Natural killer cell (primary cell): ENCODE data around the gene PHACTR1. TPM values are rescaled to one million over a fixed set of nuclear protein-coding genes. Genes with fewer than 3 reads are reported as not detected.

Experiments
- ATAC-seq, 3 donors: fragments of 150-1000 bp in 2 of 3; fragments of 200-7000 bp in 1 of 3; cut with Tn5 transposase; 1 replicate in 1 of 3; 2 replicates in 2 of 3; pipeline ENCODE4 v1.10.0; 2021; ENCODE audit warnings: mild to moderate bottlenecking in 2 of 3, moderate library complexity in 2 of 3
- DNase-seq, 2 donors: peaks; one replicate each; pipeline versions ENCODE4 v3.0.0 to v3.0.0-alpha.2; 2013 to 2021; ENCODE audit warnings: mixed read lengths in 1 of 2
- H3K27ac ChIP-seq: one replicate; pipeline ENCODE4 v1.5.1; 2013; ENCODE audit warnings: mild to moderate bottlenecking, low read length
- H3K27me3 ChIP-seq: one replicate; pipeline ENCODE4 v1.6.1; 2013; ENCODE audit warnings: low read length; ENCODE audit not compliant: control insufficient read depth, insufficient read depth
- H3K36me3 ChIP-seq: one replicate; pipeline ENCODE4 v1.6.1; 2013; ENCODE audit warnings: low read length; ENCODE audit not compliant: control insufficient read depth, insufficient read depth
- H3K4me1 ChIP-seq: one replicate; pipeline ENCODE4 v1.6.1; 2013; ENCODE audit warnings: low read length; ENCODE audit not compliant: control insufficient read depth, insufficient read depth
- H3K4me3 ChIP-seq: one replicate; pipeline ENCODE4 v1.5.1; 2013; ENCODE audit warnings: low read length
- H3K9me3 ChIP-seq: one replicate; pipeline ENCODE4 v1.6.1; 2013; ENCODE audit warnings: low read length; ENCODE audit not compliant: control insufficient read depth, insufficient read depth
- H3K27ac Mint-ChIP-seq, 2 donors: one replicate each; pipeline ENCODE4 v1.8.0; 2022; ENCODE audit warnings: mild to moderate bottlenecking in 2 of 2, mixed read lengths in 2 of 2, moderate library complexity in 1 of 2
- H3K27me3 Mint-ChIP-seq, 2 donors: one replicate each; pipeline ENCODE4 v1.8.0; 2022; ENCODE audit warnings: low read depth in 2 of 2, mixed read lengths in 2 of 2
- H3K36me3 Mint-ChIP-seq: one replicate; pipeline ENCODE4 v1.8.0; 2022; ENCODE audit warnings: mixed read lengths
- H3K4me1 Mint-ChIP-seq, 2 donors: one replicate each; pipeline ENCODE4 v1.8.0; 2022; ENCODE audit warnings: mixed read lengths in 2 of 2
- H3K4me3 Mint-ChIP-seq: one replicate; pipeline ENCODE4 v1.8.0; 2022; ENCODE audit warnings: mild to moderate bottlenecking, moderate library complexity, mixed read lengths
- H3K9me3 Mint-ChIP-seq, 2 donors: one replicate each; pipeline ENCODE4 v1.8.0; 2022; ENCODE audit warnings: mixed read lengths in 2 of 2
- CTCF ChIP-seq: fragments of 200-600 bp; IDR thresholded peaks from one replicate; pipeline ENCODE4 v1.8.0; 2022; ENCODE audit warnings: antibody characterized with exemption
- WGBS: methylation state at CpG from one replicate; pipeline ENCODE4 v1.1.7; 2013; ENCODE audit warnings: missing lambda C conversion rate; ENCODE audit not compliant: insufficient coverage; 5-methylcytosine and 5-hydroxymethylcytosine counted together
- intact Hi-C: fragments of 100-400 bp; cut with micrococcal nuclease; formaldehyde crosslinking; loops from one replicate; pipeline ENCODE4 v1.14.2; 2022
- total RNA-seq, 4 donors: library from RNA; stranded (reverse); fragments of 120-200 nt in 1 of 4; gene quantifications; one replicate each; pipeline versions ENCODE4 v1.2.3 to v1.2.4, GENCODE V29; 2013 to 2022

PHACTR1 gene
- total RNA-seq, 3 donors from 2014 or later (not counting 1 experiment from before 2014, with no cell fraction given), result 5.2 to 19.0 (median 5.4) TPM

GRCh38 chr6:13212096-13212495 is 495.5 kb downstream of the PHACTR1 start:
- Histone ChIP-seq H3K4me1 (peaks cover 1% of the 10 kb centered on the region), H3K4me3 (no peak overlapping the region), H3K27me3 (no peaks in the 10 kb centered on the region), H3K27ac (no peak overlapping the region), H3K9me3 (no peaks in the 10 kb centered on the region), H3K36me3 (no peaks in the 10 kb centered on the region)
- Mint-ChIP-seq H3K36me3 (no peaks in the 10 kb centered on the region), H3K4me3 (no peak overlapping the region), H3K27ac (no peak overlapping the region), H3K9me3 (no peaks in the 10 kb centered on the region), H3K4me1 (no peaks in the 10 kb centered on the region), H3K27me3 (peaks cover 15 to 25% of the 10 kb centered on the region in 2 donors)
- 97% methylated on average over 1 of the region's 1 CpG for WGBS
- intact Hi-C loops, result no loop called here
- no peak for ATAC-seq
- no peak for TF ChIP-seq CTCF
- DNase-seq, result no peak

- intact Hi-C loops, result no loop called here
- no peak overlapping the region for H3K27ac Mint-ChIP-seq
- no peak for TF ChIP-seq CTCF
- ATAC-seq (no peak), DNase-seq (no peak)
- Histone ChIP-seq H3K36me3 (no peaks in the 10 kb centered on the region), H3K27ac (no peak overlapping the region), H3K9me3 (no peaks in the 10 kb centered on the region), H3K4me3 (no peak overlapping the region), H3K27me3 (no peaks in the 10 kb centered on the region), H3K4me1 (peaks cover 4% of the 10 kb centered on the region)
- no peaks in the 10 kb centered on the region for H3K36me3 Mint-ChIP-seq
- peaks cover 12 to 25% of the 10 kb centered on the region in 2 donors for H3K27me3 Mint-ChIP-seq
- no peak overlapping the region for H3K4me3 Mint-ChIP-seq
- WGBS, result 94% methylated on average over 14 of the region's 14 CpGs
- H3K4me1 Mint-ChIP-seq, result no peaks in the 10 kb centered on the region
- no peaks in the 10 kb centered on the region for H3K9me3 Mint-ChIP-seq
Measured at GRCh38 chr6:13212538-13212937, 496.0 kb downstream of the PHACTR1 start.

GRCh38 chr6:13215390-13215789 is 498.8 kb downstream of the PHACTR1 start:
- ATAC-seq, result no peak

More at GRCh38 chr6:13215390-13215789, 498.8 kb downstream of the PHACTR1 start:
- intact Hi-C loops, result no loop called here
- Mint-ChIP-seq H3K4me3 (no peak overlapping the region), H3K27me3 (peaks cover 19 to 25% of the 10 kb centered on the region in 2 donors), H3K9me3 (no peaks in the 10 kb centered on the region), H3K4me1 (no peaks in the 10 kb centered on the region), H3K27ac (no peak overlapping the region), H3K36me3 (no peaks in the 10 kb centered on the region)
- no peak overlapping the region for H3K27ac ChIP-seq
- H3K4me3 ChIP-seq, result no peak overlapping the region
- 100% methylated on average over 2 of the region's 2 CpGs for WGBS
- TF ChIP-seq CTCF, result no peak
- H3K4me1 ChIP-seq, result peaks cover 4% of the 10 kb centered on the region
- H3K36me3 ChIP-seq, result no peaks in the 10 kb centered on the region
- no peaks in the 10 kb centered on the region for H3K9me3 ChIP-seq
- DNase-seq, result no peak
- H3K27me3 ChIP-seq, result no peaks in the 10 kb centered on the region
